H9 (cell line): ENCODE results near the gene SLC24A4. TPM values are rescaled to one million over a fixed set of nuclear protein-coding genes. Genes with fewer than 3 reads are reported as not detected.

Experiments
- DNase-seq: peaks from one replicate; pipeline ENCODE4 v3.0.0-alpha.2; 2017
- H2AFZ ChIP-seq: one replicate; pipeline ENCODE4 v1.6.1; 2013; ENCODE audit warnings: mild to moderate bottlenecking, low read length, control low read depth, moderate library complexity
- H2AK5ac ChIP-seq: 2 replicates; pipeline ENCODE4 v1.6.1; 2013; ENCODE audit warnings: low read length, control low read depth, mixed read lengths; ENCODE audit not compliant: insufficient read length
- H2BK120ac ChIP-seq: one replicate; pipeline ENCODE4 v1.6.1; 2013; ENCODE audit warnings: low read depth, mild to moderate bottlenecking, low read length, control low read depth, inconsistent platforms; ENCODE audit not compliant: poor library complexity, severe bottlenecking
- H2BK12ac ChIP-seq: 2 replicates; pipeline ENCODE4 v1.6.1; 2013; ENCODE audit warnings: low read length, control low read depth, mixed read lengths, low read depth; ENCODE audit not compliant: insufficient read length
- H2BK15ac ChIP-seq: 2 replicates; pipeline ENCODE4 v1.6.1; 2013; ENCODE audit warnings: low read depth, low read length, control low read depth
- H2BK20ac ChIP-seq: one replicate; pipeline ENCODE4 v1.6.1; 2013; ENCODE audit warnings: low read depth, mild to moderate bottlenecking, low read length, control low read depth, inconsistent platforms; ENCODE audit not compliant: poor library complexity, severe bottlenecking
- H2BK5ac ChIP-seq: 2 replicates; pipeline ENCODE4 v1.6.1; 2013; ENCODE audit warnings: low read length, control low read depth, mixed read lengths; ENCODE audit not compliant: insufficient read length
- H3K14ac ChIP-seq: 2 replicates; pipeline ENCODE4 v1.6.1; 2013; ENCODE audit warnings: low read length, control low read depth; ENCODE audit not compliant: insufficient read depth
- H3K18ac ChIP-seq: 2 replicates; pipeline ENCODE4 v1.6.1; 2013; ENCODE audit warnings: low read depth, mild to moderate bottlenecking, mixed read lengths, low read length, control low read depth; ENCODE audit not compliant: insufficient read length
- H3K23ac ChIP-seq: 2 replicates; pipeline ENCODE4 v1.6.1; 2013; ENCODE audit warnings: low read length, control low read depth, mixed read lengths, low read depth; ENCODE audit not compliant: insufficient read length
- H3K23me2 ChIP-seq: 2 replicates; pipeline ENCODE4 v1.6.1; 2013; ENCODE audit warnings: low read depth, mild to moderate bottlenecking, mixed read lengths, low read length, control low read depth; ENCODE audit not compliant: insufficient read length, poor library complexity, severe bottlenecking
- H3K27ac ChIP-seq: 2 replicates; pipeline ENCODE4 v1.5.1; 2013; ENCODE audit warnings: low read length, control low read depth, mixed read lengths, low read depth; ENCODE audit not compliant: insufficient read length
- H3K27me3 ChIP-seq: 2 replicates; pipeline ENCODE4 v1.6.1; 2013; ENCODE audit warnings: low read length, control low read depth, inconsistent platforms; ENCODE audit not compliant: insufficient read depth
- H3K4ac ChIP-seq: 2 replicates; pipeline ENCODE4 v1.6.1; 2013; ENCODE audit warnings: low read depth, mild to moderate bottlenecking, control low read depth, inconsistent platforms, low read length, moderate library complexity
- H3K4me1 ChIP-seq: 2 replicates; pipeline ENCODE4 v1.6.1; 2013; ENCODE audit warnings: low read length, control low read depth, inconsistent platforms; ENCODE audit not compliant: insufficient read depth
- H3K4me2 ChIP-seq: 2 replicates; pipeline ENCODE4 v1.6.1; 2013; ENCODE audit warnings: low read length, control low read depth, mixed read lengths; ENCODE audit not compliant: insufficient read length, insufficient read depth
- H3K56ac ChIP-seq: 2 replicates; pipeline ENCODE4 v1.6.1; 2013; ENCODE audit warnings: low read depth, mild to moderate bottlenecking, mixed read lengths, low read length, control low read depth; ENCODE audit not compliant: insufficient read length
- H3K79me1 ChIP-seq: 2 replicates; pipeline ENCODE4 v1.6.1; 2013; ENCODE audit warnings: low read depth, mild to moderate bottlenecking, moderate library complexity, low read length, control low read depth, inconsistent platforms; ENCODE audit not compliant: insufficient read depth, poor library complexity, severe bottlenecking
- H3K79me2 ChIP-seq: 2 replicates; pipeline ENCODE4 v1.6.1; 2013; ENCODE audit warnings: low read length, control low read depth, inconsistent platforms; ENCODE audit not compliant: insufficient read depth
- H3K9ac ChIP-seq: 2 replicates; pipeline ENCODE4 v1.6.1; 2013; ENCODE audit warnings: low read length, control low read depth, mixed read lengths; ENCODE audit not compliant: insufficient read length; ENCODE audit errors: extremely low read depth
- H3K9me3 ChIP-seq: one replicate; pipeline ENCODE4 v1.6.1; 2013; ENCODE audit warnings: low read depth, low read length, inconsistent platforms; ENCODE audit not compliant: control insufficient read depth
- H3T11ph ChIP-seq: one replicate; pipeline ENCODE4 v1.6.1; 2013; ENCODE audit warnings: mild to moderate bottlenecking, low read length, control low read depth, inconsistent platforms
- H4K20me1 ChIP-seq: one replicate; pipeline ENCODE4 v1.6.1; 2013; ENCODE audit not compliant: control insufficient read depth, insufficient read length, insufficient read depth
- H4K5ac ChIP-seq: 2 replicates; pipeline ENCODE4 v1.6.1; 2013; ENCODE audit warnings: low read depth, mild to moderate bottlenecking, mixed read lengths, low read length, control low read depth; ENCODE audit not compliant: insufficient read length
- H4K8ac ChIP-seq: replicated peaks from 2 replicates; pipeline ENCODE4 v1.6.1; 2013; ENCODE audit warnings: low read length, control low read depth, mixed read lengths, low read depth; ENCODE audit not compliant: insufficient read length
- H4K91ac ChIP-seq: 2 replicates; pipeline ENCODE4 v1.6.1; 2013; ENCODE audit warnings: low read depth, mild to moderate bottlenecking, moderate library complexity, mixed read lengths, low read length, control low read depth; ENCODE audit not compliant: insufficient read length
- H3K27ac Mint-ChIP-seq, 3 experiments: 2 replicates in 2 of 3; 3 replicates in 1 of 3; pipeline ENCODE4 v1.8.0; 2020 to 2021; ENCODE audit warnings: mixed read lengths in 3 of 3, mild to moderate bottlenecking in 1 of 3, moderate library complexity in 1 of 3
- H3K27me3 Mint-ChIP-seq: 2 replicates; pipeline ENCODE4 v1.8.0; 2021; ENCODE audit warnings: low read depth, mild to moderate bottlenecking, moderate library complexity, mixed read lengths
- H3K36me3 Mint-ChIP-seq, 3 experiments: 2 replicates in 2 of 3; 3 replicates in 1 of 3; pipeline ENCODE4 v1.8.0; 2020 to 2021; ENCODE audit warnings: low read depth in 3 of 3, mixed read lengths in 3 of 3; ENCODE audit not compliant: insufficient read depth in 1 of 3
- H3K4me1 Mint-ChIP-seq, 2 experiments: 2 replicates each; pipeline ENCODE4 v1.8.0; 2020; ENCODE audit warnings: mixed read lengths in 2 of 2
- H3K4me3 Mint-ChIP-seq, 2 experiments: 2 replicates in 1 of 2; 3 replicates in 1 of 2; pipeline ENCODE4 v1.8.0; 2020 to 2021; ENCODE audit warnings: mild to moderate bottlenecking in 2 of 2, mixed read lengths in 2 of 2, moderate library complexity in 1 of 2
- H3K9me3 Mint-ChIP-seq, 2 experiments: 2 replicates in 1 of 2; 3 replicates in 1 of 2; pipeline ENCODE4 v1.8.0; 2020; ENCODE audit warnings: mild to moderate bottlenecking in 2 of 2, mixed read lengths in 2 of 2, moderate library complexity in 1 of 2
- CTCF ChIP-seq: fragments of 200-600 bp; sonication (generic); conservative IDR thresholded peaks from 3 replicates; pipeline ENCODE4 v1.8.0; 2021; ENCODE audit warnings: antibody characterized with exemption, mild to moderate bottlenecking
- whole genome bisulfite sequencing: extraction: QIAGEN DNeasy Blood & Tissue Kit; methylation state at CpG from one replicate; pipeline ENCODE4 v1.1.7; 2013; ENCODE audit warnings: missing lambda C conversion rate, low lambda C conversion rate, mixed read lengths; ENCODE audit not compliant: insufficient read length; ENCODE audit errors: extremely low coverage; 5-methylcytosine and 5-hydroxymethylcytosine counted together
- total RNA-seq: library from RNA; stranded (reverse); gene quantifications from 2 replicates; pipeline ENCODE4 v1.2.1, GENCODE V29; 2021

The SLC24A4 gene
- total RNA-seq, 1 experiment from 2014 or later: 0.24 TPM

- WGBS: no CpG with 5 or more reads among the region's 5 CpGs
- TF ChIP-seq CTCF: no peak
- Histone ChIP-seq H3K9me3 (no peaks in the 10 kb centered on the region), H3K56ac (no peak overlapping the region), H3K23me2 (peaks cover 12% of the 10 kb centered on the region), H4K91ac (no peak overlapping the region), H2BK20ac (no peak overlapping the region), H3T11ph (no peak overlapping the region), H4K20me1 (no peaks in the 10 kb centered on the region), H2AFZ (no peak overlapping the region), H4K8ac (no peak overlapping the region), H4K5ac (no peak overlapping the region), H2BK15ac (no peak overlapping the region), H2AK5ac (no peak overlapping the region), H2BK120ac (no peak overlapping the region), H3K79me2 (no peaks in the 10 kb centered on the region), H3K14ac (no peak overlapping the region), H3K18ac (no peak overlapping the region), H3K4me2 (no peak overlapping the region), H2BK5ac (no peak overlapping the region), H3K27me3 (peaks cover 3% of the 10 kb centered on the region; the same call in 1 of the 2 replicates), H3K79me1 (no peaks in the 10 kb centered on the region), H3K4ac (no peak overlapping the region), H3K4me1 (no peaks in the 10 kb centered on the region), H3K9ac (no peak overlapping the region), H3K23ac (no peak overlapping the region), H3K27ac (no peak overlapping the region), H2BK12ac (no peak overlapping the region)
- Mint-ChIP-seq H3K36me3 (no peaks in the 10 kb centered on the region; a peak in 1 of 7 replicates), H3K27ac (no peak overlapping the region; a peak in 1 of 7 replicates), H3K27me3 (peaks cover 50% of the 10 kb centered on the region), H3K4me3 (no peak overlapping the region), H3K9me3 (no peaks in the 10 kb centered on the region), H3K4me1 (peaks cover 7 to 8% of the 10 kb centered on the region in 2 experiments)
- no peak for DNase-seq
Observed at GRCh38 chr14:92515546-92516343, 192.8 kb downstream of the SLC24A4 start.
